H9 (cell line): ENCODE results near the gene LDLR. TPM values are rescaled to one million over a fixed set of nuclear protein-coding genes. Genes with fewer than 3 reads are reported as not detected.

Experiments used
- DNase-seq: peaks from one replicate; pipeline ENCODE4 v3.0.0-alpha.2; 2017
- H2AFZ ChIP-seq: one replicate; pipeline ENCODE4 v1.6.1; 2013; ENCODE audit warnings: mild to moderate bottlenecking, low read length, control low read depth, moderate library complexity
- H2AK5ac ChIP-seq: 2 replicates; pipeline ENCODE4 v1.6.1; 2013; ENCODE audit warnings: low read length, control low read depth, mixed read lengths; ENCODE audit not compliant: insufficient read length
- H2BK120ac ChIP-seq: one replicate; pipeline ENCODE4 v1.6.1; 2013; ENCODE audit warnings: low read depth, mild to moderate bottlenecking, low read length, control low read depth, inconsistent platforms; ENCODE audit not compliant: poor library complexity, severe bottlenecking
- H2BK12ac ChIP-seq: 2 replicates; pipeline ENCODE4 v1.6.1; 2013; ENCODE audit warnings: low read length, control low read depth, mixed read lengths, low read depth; ENCODE audit not compliant: insufficient read length
- H2BK15ac ChIP-seq: 2 replicates; pipeline ENCODE4 v1.6.1; 2013; ENCODE audit warnings: low read depth, low read length, control low read depth
- H2BK20ac ChIP-seq: one replicate; pipeline ENCODE4 v1.6.1; 2013; ENCODE audit warnings: low read depth, mild to moderate bottlenecking, low read length, control low read depth, inconsistent platforms; ENCODE audit not compliant: poor library complexity, severe bottlenecking
- H2BK5ac ChIP-seq: 2 replicates; pipeline ENCODE4 v1.6.1; 2013; ENCODE audit warnings: low read length, control low read depth, mixed read lengths; ENCODE audit not compliant: insufficient read length
- H3K14ac ChIP-seq: 2 replicates; pipeline ENCODE4 v1.6.1; 2013; ENCODE audit warnings: low read length, control low read depth; ENCODE audit not compliant: insufficient read depth
- H3K18ac ChIP-seq: 2 replicates; pipeline ENCODE4 v1.6.1; 2013; ENCODE audit warnings: low read depth, mild to moderate bottlenecking, mixed read lengths, low read length, control low read depth; ENCODE audit not compliant: insufficient read length
- H3K23ac ChIP-seq: 2 replicates; pipeline ENCODE4 v1.6.1; 2013; ENCODE audit warnings: low read length, control low read depth, mixed read lengths, low read depth; ENCODE audit not compliant: insufficient read length
- H3K23me2 ChIP-seq: 2 replicates; pipeline ENCODE4 v1.6.1; 2013; ENCODE audit warnings: low read depth, mild to moderate bottlenecking, mixed read lengths, low read length, control low read depth; ENCODE audit not compliant: insufficient read length, poor library complexity, severe bottlenecking
- H3K27ac ChIP-seq: 2 replicates; pipeline ENCODE4 v1.5.1; 2013; ENCODE audit warnings: low read length, control low read depth, mixed read lengths, low read depth; ENCODE audit not compliant: insufficient read length
- H3K27me3 ChIP-seq: 2 replicates; pipeline ENCODE4 v1.6.1; 2013; ENCODE audit warnings: low read length, control low read depth, inconsistent platforms; ENCODE audit not compliant: insufficient read depth
- H3K4ac ChIP-seq: 2 replicates; pipeline ENCODE4 v1.6.1; 2013; ENCODE audit warnings: low read depth, mild to moderate bottlenecking, control low read depth, inconsistent platforms, low read length, moderate library complexity
- H3K4me1 ChIP-seq: 2 replicates; pipeline ENCODE4 v1.6.1; 2013; ENCODE audit warnings: low read length, control low read depth, inconsistent platforms; ENCODE audit not compliant: insufficient read depth
- H3K4me2 ChIP-seq: 2 replicates; pipeline ENCODE4 v1.6.1; 2013; ENCODE audit warnings: low read length, control low read depth, mixed read lengths; ENCODE audit not compliant: insufficient read length, insufficient read depth
- H3K56ac ChIP-seq: 2 replicates; pipeline ENCODE4 v1.6.1; 2013; ENCODE audit warnings: low read depth, mild to moderate bottlenecking, mixed read lengths, low read length, control low read depth; ENCODE audit not compliant: insufficient read length
- H3K79me1 ChIP-seq: 2 replicates; pipeline ENCODE4 v1.6.1; 2013; ENCODE audit warnings: low read depth, mild to moderate bottlenecking, moderate library complexity, low read length, control low read depth, inconsistent platforms; ENCODE audit not compliant: insufficient read depth, poor library complexity, severe bottlenecking
- H3K79me2 ChIP-seq: 2 replicates; pipeline ENCODE4 v1.6.1; 2013; ENCODE audit warnings: low read length, control low read depth, inconsistent platforms; ENCODE audit not compliant: insufficient read depth
- H3K9ac ChIP-seq: 2 replicates; pipeline ENCODE4 v1.6.1; 2013; ENCODE audit warnings: low read length, control low read depth, mixed read lengths; ENCODE audit not compliant: insufficient read length; ENCODE audit errors: extremely low read depth
- H3K9me3 ChIP-seq: one replicate; pipeline ENCODE4 v1.6.1; 2013; ENCODE audit warnings: low read depth, low read length, inconsistent platforms; ENCODE audit not compliant: control insufficient read depth
- H3T11ph ChIP-seq: one replicate; pipeline ENCODE4 v1.6.1; 2013; ENCODE audit warnings: mild to moderate bottlenecking, low read length, control low read depth, inconsistent platforms
- H4K20me1 ChIP-seq: one replicate; pipeline ENCODE4 v1.6.1; 2013; ENCODE audit not compliant: control insufficient read depth, insufficient read length, insufficient read depth
- H4K5ac ChIP-seq: 2 replicates; pipeline ENCODE4 v1.6.1; 2013; ENCODE audit warnings: low read depth, mild to moderate bottlenecking, mixed read lengths, low read length, control low read depth; ENCODE audit not compliant: insufficient read length
- H4K8ac ChIP-seq: replicated peaks from 2 replicates; pipeline ENCODE4 v1.6.1; 2013; ENCODE audit warnings: low read length, control low read depth, mixed read lengths, low read depth; ENCODE audit not compliant: insufficient read length
- H4K91ac ChIP-seq: 2 replicates; pipeline ENCODE4 v1.6.1; 2013; ENCODE audit warnings: low read depth, mild to moderate bottlenecking, moderate library complexity, mixed read lengths, low read length, control low read depth; ENCODE audit not compliant: insufficient read length
- H3K27ac Mint-ChIP-seq, 3 experiments: 2 replicates in 2 of 3; 3 replicates in 1 of 3; pipeline ENCODE4 v1.8.0; 2020 to 2021; ENCODE audit warnings: mixed read lengths in 3 of 3, mild to moderate bottlenecking in 1 of 3, moderate library complexity in 1 of 3
- H3K27me3 Mint-ChIP-seq: 2 replicates; pipeline ENCODE4 v1.8.0; 2021; ENCODE audit warnings: low read depth, mild to moderate bottlenecking, moderate library complexity, mixed read lengths
- H3K36me3 Mint-ChIP-seq, 3 experiments: 2 replicates in 2 of 3; 3 replicates in 1 of 3; pipeline ENCODE4 v1.8.0; 2020 to 2021; ENCODE audit warnings: low read depth in 3 of 3, mixed read lengths in 3 of 3; ENCODE audit not compliant: insufficient read depth in 1 of 3
- H3K4me1 Mint-ChIP-seq, 2 experiments: 2 replicates each; pipeline ENCODE4 v1.8.0; 2020; ENCODE audit warnings: mixed read lengths in 2 of 2
- H3K4me3 Mint-ChIP-seq, 2 experiments: 2 replicates in 1 of 2; 3 replicates in 1 of 2; pipeline ENCODE4 v1.8.0; 2020 to 2021; ENCODE audit warnings: mild to moderate bottlenecking in 2 of 2, mixed read lengths in 2 of 2, moderate library complexity in 1 of 2
- H3K9me3 Mint-ChIP-seq, 2 experiments: 2 replicates in 1 of 2; 3 replicates in 1 of 2; pipeline ENCODE4 v1.8.0; 2020; ENCODE audit warnings: mild to moderate bottlenecking in 2 of 2, mixed read lengths in 2 of 2, moderate library complexity in 1 of 2
- CTCF ChIP-seq: fragments of 200-600 bp; sonication (generic); conservative IDR thresholded peaks from 3 replicates; pipeline ENCODE4 v1.8.0; 2021; ENCODE audit warnings: antibody characterized with exemption, mild to moderate bottlenecking
- WGBS: extraction: QIAGEN DNeasy Blood & Tissue Kit; methylation state at CpG from one replicate; pipeline ENCODE4 v1.1.7; 2013; ENCODE audit warnings: missing lambda C conversion rate, low lambda C conversion rate, mixed read lengths; ENCODE audit not compliant: insufficient read length; ENCODE audit errors: extremely low coverage; 5-methylcytosine and 5-hydroxymethylcytosine counted together
- total RNA-seq: library from RNA; stranded (reverse); gene quantifications from 2 replicates; pipeline ENCODE4 v1.2.1, GENCODE V29; 2021

Gene LDLR
- total RNA-seq, 1 experiment from 2014 or later: 92.7 TPM

- H3K27ac Mint-ChIP-seq: peak overlapping the region; percentile 65 to 91 (median 90); a peak in 6 of 7 replicates
- H3K4me3 Mint-ChIP-seq: no peak overlapping the region
- no peaks in the 10 kb centered on the region for H3K4me1 Mint-ChIP-seq
Measured at GRCh38 chr19:11115895-11116446, 26.7 kb downstream of the LDLR start.

More at GRCh38 chr19:11115895-11116446, 26.7 kb downstream of the LDLR start:
- no peak for TF ChIP-seq CTCF
- H3K4me2 ChIP-seq: no peak overlapping the region
- no peak overlapping the region for H2AFZ ChIP-seq
- H3K79me1 ChIP-seq: no peaks in the 10 kb centered on the region
- H3K27me3 ChIP-seq: no peaks in the 10 kb centered on the region
- no peak overlapping the region for H2BK12ac ChIP-seq
- no peak overlapping the region for H4K91ac ChIP-seq
- DNase-seq: no peak
- no peaks in the 10 kb centered on the region for H3K79me2 ChIP-seq
- Mint-ChIP-seq H3K36me3 (peaks cover 75 to 96% (median 94%) of the 10 kb centered on the region in 3 experiments), H3K27me3 (no peaks in the 10 kb centered on the region; the same call in 1 of the 2 replicates), H3K9me3 (no peaks in the 10 kb centered on the region)
- no peak overlapping the region for H2BK20ac ChIP-seq
- no peak overlapping the region for H3K4ac ChIP-seq
- H3K4me1 ChIP-seq: no peaks in the 10 kb centered on the region
- no peak overlapping the region for H4K8ac ChIP-seq
- H3K23me2 ChIP-seq: no peaks in the 10 kb centered on the region
- no peak overlapping the region for H3K23ac ChIP-seq
- H3T11ph ChIP-seq: no peak overlapping the region
- no peak overlapping the region for H3K9ac ChIP-seq
- H2BK5ac ChIP-seq: no peak overlapping the region
- no peak overlapping the region for H2BK120ac ChIP-seq
- no peak overlapping the region for H3K14ac ChIP-seq
- H3K27ac ChIP-seq: no peak overlapping the region
- H3K18ac ChIP-seq: no peak overlapping the region
- WGBS: no CpG with 5 or more reads among the region's 11 CpGs
- H3K9me3 ChIP-seq: no peaks in the 10 kb centered on the region
- peaks cover 5% of the 10 kb centered on the region for H4K20me1 ChIP-seq
- no peak overlapping the region for H2AK5ac ChIP-seq
- H4K5ac ChIP-seq: no peak overlapping the region
- H3K56ac ChIP-seq: no peak overlapping the region
- no peak overlapping the region for H2BK15ac ChIP-seq
